ENCODE results near the gene GREM2.

GREM2 gene

DNA sequence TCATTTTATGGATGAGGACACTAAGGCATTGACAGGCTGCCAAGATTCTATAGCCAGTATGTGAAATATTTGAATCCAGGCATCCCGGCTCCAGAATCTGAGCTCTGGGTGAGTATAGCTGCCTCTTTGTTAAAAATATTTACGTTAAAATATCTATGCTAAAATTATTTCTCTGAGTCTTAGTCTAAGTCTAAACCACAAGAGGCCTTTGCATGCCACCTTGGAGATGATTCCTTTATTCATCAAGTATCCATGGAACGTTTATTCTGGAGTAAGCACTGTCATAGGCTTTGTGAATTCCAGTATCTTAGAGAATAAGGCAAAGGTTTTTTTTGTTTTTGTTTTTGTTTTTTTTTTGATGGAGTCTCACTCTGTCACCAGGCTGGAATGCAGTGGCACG is 116.4 kb downstream of the GREM2 start:
- no peak for TF ChIP-seq ZFX (IDR thresholded peaks at IDR 0.05)
- TF ChIP-seq, protein P1, sequence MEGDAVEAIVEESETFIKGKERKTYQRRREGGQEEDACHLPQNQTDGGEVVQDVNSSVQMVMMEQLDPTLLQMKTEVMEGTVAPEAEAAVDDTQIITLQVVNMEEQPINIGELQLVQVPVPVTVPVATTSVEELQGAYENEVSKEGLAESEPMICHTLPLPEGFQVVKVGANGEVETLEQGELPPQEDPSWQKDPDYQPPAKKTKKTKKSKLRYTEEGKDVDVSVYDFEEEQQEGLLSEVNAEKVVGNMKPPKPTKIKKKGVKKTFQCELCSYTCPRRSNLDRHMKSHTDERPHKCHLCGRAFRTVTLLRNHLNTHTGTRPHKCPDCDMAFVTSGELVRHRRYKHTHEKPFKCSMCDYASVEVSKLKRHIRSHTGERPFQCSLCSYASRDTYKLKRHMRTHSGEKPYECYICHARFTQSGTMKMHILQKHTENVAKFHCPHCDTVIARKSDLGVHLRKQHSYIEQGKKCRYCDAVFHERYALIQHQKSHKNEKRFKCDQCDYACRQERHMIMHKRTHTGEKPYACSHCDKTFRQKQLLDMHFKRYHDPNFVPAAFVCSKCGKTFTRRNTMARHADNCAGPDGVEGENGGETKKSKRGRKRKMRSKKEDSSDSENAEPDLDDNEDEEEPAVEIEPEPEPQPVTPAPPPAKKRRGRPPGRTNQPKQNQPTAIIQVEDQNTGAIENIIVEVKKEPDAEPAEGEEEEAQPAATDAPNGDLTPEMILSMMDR (conservative IDR thresholded peaks at IDR 0.05) = no peak
- no peak overlapping the region for H3K27ac ChIP-seq

DNA sequence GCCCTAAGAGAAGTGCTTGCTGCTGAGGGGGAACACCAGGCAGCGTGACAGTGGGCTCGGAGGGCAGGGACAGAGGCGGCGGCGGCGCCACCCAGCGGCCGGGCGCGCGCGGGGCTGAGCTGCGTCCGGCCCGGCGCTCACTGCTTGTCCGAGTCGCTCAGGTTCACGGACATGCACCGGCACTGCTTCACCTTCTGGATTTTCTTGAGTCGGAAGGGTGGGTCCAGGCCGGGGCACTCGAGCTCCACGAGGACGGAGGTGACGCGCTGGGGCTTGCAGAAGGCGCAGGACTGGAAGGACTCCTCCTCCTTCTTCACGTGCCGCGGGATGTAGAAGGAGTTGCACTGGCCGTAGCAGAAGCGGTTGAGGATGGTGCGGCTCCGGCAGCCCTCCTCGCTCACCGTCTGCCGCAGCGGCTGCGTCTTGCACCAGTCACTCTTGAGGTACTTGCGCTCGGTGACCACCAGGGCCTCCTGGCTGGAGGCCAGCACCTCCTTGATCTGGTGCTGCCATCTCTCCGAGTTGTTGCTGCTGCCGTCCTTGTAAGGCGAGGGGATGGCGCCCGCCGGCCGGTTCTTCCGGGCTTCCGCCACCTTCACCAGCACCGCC is 119.0 kb downstream of the GREM2 start:
- TF ChIP-seq, protein P1 (conservative IDR thresholded peaks at IDR 0.05) = peak; percentile 81
- no peak for TF ChIP-seq ZFX (IDR thresholded peaks at IDR 0.05)
- peak overlapping the region; percentile 9; the same call in 1 of the 2 replicates for H3K27ac ChIP-seq

DNA sequence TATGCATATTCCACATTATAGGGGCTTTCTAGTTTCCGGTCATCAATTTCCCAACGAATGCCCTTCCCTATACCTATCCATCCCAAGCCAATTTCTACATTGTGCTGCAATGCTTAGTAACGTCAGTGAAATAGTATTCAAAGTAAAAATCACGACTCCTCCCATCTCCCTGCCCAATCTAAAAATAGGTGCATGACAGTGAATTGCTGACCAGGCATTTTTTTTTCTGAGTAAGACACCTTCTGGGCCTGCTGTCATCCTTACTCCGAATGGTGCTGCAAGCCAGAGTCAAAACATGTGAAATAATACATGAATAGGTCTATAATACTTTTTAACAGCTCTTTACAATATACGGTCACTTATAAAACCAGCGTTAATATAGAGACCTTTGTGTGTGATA is 120.2 kb downstream of the GREM2 start:
- H3K27ac ChIP-seq = no peak overlapping the region
- TF ChIP-seq, protein P1 (conservative IDR thresholded peaks at IDR 0.05) = no peak
- TF ChIP-seq ZFX (IDR thresholded peaks at IDR 0.05) = no peak

DNA sequence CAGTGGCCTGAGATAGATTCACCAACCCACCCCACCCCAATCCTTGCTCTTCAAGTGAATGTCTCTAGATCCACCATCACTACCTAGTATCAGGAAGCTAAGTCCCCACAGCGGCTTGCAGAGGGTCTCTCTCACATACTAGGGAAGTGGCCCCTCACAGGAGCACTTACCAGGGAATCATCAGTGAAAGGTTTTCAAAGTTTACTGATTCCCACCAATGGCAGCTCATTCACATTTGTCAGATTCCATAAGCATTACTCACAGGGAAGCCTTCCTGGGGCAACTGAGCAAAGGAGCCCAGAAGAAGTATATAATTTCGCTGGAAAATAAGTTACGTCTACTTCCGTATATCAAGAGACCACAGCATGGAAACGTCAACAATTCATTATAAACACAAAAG is 120.8 kb downstream of the GREM2 start:
- TF ChIP-seq, protein P1 (conservative IDR thresholded peaks at IDR 0.05) = no peak
- no peak for TF ChIP-seq ZFX (IDR thresholded peaks at IDR 0.05)
- H3K27ac ChIP-seq = no peak overlapping the region

DNA sequence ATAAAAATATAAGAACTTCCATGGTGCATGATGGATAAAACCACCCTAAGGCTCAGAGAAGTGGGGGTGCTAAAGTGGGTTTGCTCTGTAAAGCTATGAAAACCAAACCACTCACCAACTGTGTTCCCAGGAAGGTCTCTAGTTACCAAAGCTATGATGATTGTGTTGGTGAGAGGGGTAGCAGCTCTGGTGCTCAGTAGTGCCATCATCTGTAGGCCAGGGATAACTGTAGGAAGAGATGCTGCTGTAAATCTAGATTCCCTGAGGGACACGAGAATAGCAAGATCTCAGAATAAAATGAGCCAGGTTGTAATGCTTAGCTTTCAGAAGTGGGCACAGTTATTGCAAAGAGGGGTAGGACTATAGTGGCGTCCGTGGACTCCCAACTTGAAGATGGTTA is 124.5 kb downstream of the GREM2 start:
- TF ChIP-seq ZFX (IDR thresholded peaks at IDR 0.05) = no peak
- TF ChIP-seq, protein P1 (conservative IDR thresholded peaks at IDR 0.05) = no peak
- no peak overlapping the region for H3K27ac ChIP-seq

DNA sequence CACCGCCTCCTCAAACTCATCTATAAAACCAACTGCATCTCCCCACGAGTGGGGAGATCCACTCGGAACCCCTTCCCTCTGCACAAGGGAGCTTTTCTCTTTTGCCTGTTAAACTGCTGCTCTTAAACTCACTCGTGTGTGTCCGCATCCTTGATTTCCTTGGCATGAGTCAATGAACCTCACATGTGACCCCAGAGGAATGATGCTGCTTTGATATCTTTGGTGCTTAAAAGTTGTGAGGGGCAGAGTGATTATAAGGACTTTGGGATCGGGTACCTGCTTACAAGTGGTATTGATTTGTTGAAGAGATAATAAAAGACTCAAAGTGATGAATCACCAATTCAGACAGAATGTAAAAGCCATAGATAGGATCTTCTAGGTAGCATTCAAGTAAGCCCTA is 125.3 kb downstream of the GREM2 start:
- no peak overlapping the region for H3K27ac ChIP-seq
- TF ChIP-seq, protein P1 (conservative IDR thresholded peaks at IDR 0.05) = no peak
- no peak for TF ChIP-seq ZFX (IDR thresholded peaks at IDR 0.05)

DNA sequence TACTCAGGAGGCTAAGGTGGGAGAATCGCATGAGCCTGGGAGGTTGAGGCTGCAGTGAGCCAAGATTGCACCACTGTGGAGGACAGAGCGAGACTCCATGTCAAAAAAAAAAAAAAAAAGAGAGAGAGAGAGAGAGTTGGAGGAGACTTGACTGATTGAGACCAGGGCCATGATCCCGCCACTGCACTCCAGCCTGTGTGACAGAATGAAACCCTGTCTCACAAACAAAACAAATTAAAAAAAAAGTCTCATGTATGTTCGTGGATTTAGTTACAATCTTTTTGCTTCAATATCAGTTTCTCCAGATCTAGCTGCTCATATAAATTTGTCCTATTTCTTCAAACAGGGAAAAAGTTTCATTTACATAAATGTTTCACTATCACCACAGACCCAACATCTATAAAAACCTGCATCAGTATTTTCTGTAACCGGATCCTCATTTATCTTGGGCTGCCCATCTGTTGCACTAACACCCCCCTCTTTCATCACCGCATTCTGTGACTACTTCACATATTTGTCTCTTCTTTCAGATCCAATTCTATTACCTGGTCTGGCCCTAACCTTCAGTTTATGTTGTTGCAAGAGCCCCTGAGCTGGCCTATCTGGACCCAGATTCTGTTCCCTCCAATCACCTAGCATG is 127.0 kb downstream of the GREM2 start:
- no peak for TF ChIP-seq ZFX (IDR thresholded peaks at IDR 0.05)
- TF ChIP-seq, protein P1 (conservative IDR thresholded peaks at IDR 0.05) = no peak

More for the DNA sequence above, 127.0 kb downstream of the GREM2 start:
- H3K27ac ChIP-seq = no peak overlapping the region

Data from C4-2B (cell line).